Esophagus squamous epithelium (tissue), 4 donors: ENCODE results near the gene PTPRG.

Experiments
- POLR2A ChIP-seq, 4 donors: fragments of 450-650 bp; IDR thresholded peaks; one replicate each; pipeline ENCODE4 v1.6.1; 2017; ENCODE audit warnings: antibody characterized with exemption in 4 of 4, mild to moderate bottlenecking in 4 of 4, moderate library complexity in 3 of 4
- TF ChIP-seq, protein P1 (sequence below), 6 experiments: fragments of 450-650 bp in 4 of 6; fragments of 200-600 bp in 2 of 6; sonication (generic) in 2 of 6; IDR thresholded peaks; one replicate each; pipeline ENCODE4 v1.5.1; 2016 to 2019; ENCODE audit warnings: antibody characterized with exemption in 6 of 6, mild to moderate bottlenecking in 4 of 6, moderate library complexity in 4 of 6

GRCh38 chr3:61863579-61863978 lies 302.2 kb downstream of the PTPRG start:
- TF ChIP-seq, protein P1, sequence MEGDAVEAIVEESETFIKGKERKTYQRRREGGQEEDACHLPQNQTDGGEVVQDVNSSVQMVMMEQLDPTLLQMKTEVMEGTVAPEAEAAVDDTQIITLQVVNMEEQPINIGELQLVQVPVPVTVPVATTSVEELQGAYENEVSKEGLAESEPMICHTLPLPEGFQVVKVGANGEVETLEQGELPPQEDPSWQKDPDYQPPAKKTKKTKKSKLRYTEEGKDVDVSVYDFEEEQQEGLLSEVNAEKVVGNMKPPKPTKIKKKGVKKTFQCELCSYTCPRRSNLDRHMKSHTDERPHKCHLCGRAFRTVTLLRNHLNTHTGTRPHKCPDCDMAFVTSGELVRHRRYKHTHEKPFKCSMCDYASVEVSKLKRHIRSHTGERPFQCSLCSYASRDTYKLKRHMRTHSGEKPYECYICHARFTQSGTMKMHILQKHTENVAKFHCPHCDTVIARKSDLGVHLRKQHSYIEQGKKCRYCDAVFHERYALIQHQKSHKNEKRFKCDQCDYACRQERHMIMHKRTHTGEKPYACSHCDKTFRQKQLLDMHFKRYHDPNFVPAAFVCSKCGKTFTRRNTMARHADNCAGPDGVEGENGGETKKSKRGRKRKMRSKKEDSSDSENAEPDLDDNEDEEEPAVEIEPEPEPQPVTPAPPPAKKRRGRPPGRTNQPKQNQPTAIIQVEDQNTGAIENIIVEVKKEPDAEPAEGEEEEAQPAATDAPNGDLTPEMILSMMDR (IDR thresholded peaks at IDR 0.05) = no peak
- no peak for TF ChIP-seq POLR2A (IDR thresholded peaks at IDR 0.05)
